AG04450 (cell line): ENCODE measurements around the gene SEC62. TPM values are rescaled to one million over a fixed set of nuclear protein-coding genes. Genes with fewer than 3 reads are reported as not detected.

Experiments
- CTCF ChIA-PET: fragments of 300-600, 350-600 bp; formaldehyde crosslinking; extraction: SDS; loops from one replicate; lab custom pipeline; 2022; ENCODE audit warnings: antibody characterized with exemption, inconsistent platforms; lab: Charles Lee
- POLR2A ChIA-PET: fragments of 350-600 bp; formaldehyde crosslinking; extraction: SDS; loops from one replicate; lab custom pipeline; 2021; ENCODE audit warnings: antibody characterized with exemption, inconsistent platforms; lab: Yijun Ruan, JAX
- DNase-seq: peaks from one replicate; pipeline ENCODE4 v3.0.0-alpha.2; 2011; ENCODE audit warnings: low read depth, low spot score
- H3K27ac ChIP-seq: one replicate; pipeline ENCODE4 v1.5.1; 2012; ENCODE audit warnings: low read depth, low read length, control low read depth
- H3K27me3 ChIP-seq: one replicate; pipeline ENCODE4 v1.6.0; 2012; ENCODE audit warnings: low read length; ENCODE audit not compliant: control insufficient read depth, insufficient read depth
- H3K4me3 ChIP-seq: 2 replicates; pipeline ENCODE4 v1.5.1; 2011; ENCODE audit warnings: mild to moderate bottlenecking, low read depth, low read length, control low read depth
- H3K9me3 ChIP-seq: 2 replicates; pipeline ENCODE4 v1.5.1; 2012; ENCODE audit warnings: low read length; ENCODE audit not compliant: control insufficient read depth, insufficient read depth
- polyA plus RNA-seq: library from polyadenylated mRNA; depleted of rRNA; stranded (reverse); fragments of >200 nt; gene quantifications from 2 replicates; pipeline ENCODE4 v1.2.3, GENCODE V29; 2011
- TF ChIP-seq, protein P1 (sequence below): IDR thresholded peaks from 2 replicates; pipeline ENCODE4 v1.5.1; 2011; ENCODE audit warnings: low read depth, low read length, control low read depth, inconsistent platforms

SEC62 gene
- polyA plus RNA-seq, 1 experiment = 109 TPM

DNA sequence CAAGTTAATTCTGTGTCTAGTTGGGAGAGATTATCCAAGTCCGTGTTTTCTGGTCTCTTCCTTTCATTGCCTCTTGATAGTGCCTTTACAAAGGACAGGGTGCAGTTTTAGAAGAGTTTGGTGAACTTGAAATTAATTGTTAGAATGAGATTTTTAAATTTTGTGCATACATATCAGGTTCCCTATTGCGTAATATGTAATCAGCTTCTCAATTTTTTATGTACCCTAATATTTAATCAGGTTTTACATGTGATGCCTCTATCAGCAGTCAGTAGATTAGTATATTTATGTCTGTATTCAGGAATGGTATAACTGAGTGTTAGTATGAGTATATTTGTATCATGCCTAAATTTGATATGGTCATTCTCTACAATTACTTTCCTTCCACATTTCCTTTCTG lies 4.9 kb downstream of the SEC62 start:
- no peaks in the 10 kb centered on the region; the same call in 1 of the 2 replicates for H3K9me3 ChIP-seq
- no peaks in the 10 kb centered on the region for H3K27me3 ChIP-seq
- H3K27ac ChIP-seq = no peak overlapping the region
- TF ChIP-seq, protein P1, sequence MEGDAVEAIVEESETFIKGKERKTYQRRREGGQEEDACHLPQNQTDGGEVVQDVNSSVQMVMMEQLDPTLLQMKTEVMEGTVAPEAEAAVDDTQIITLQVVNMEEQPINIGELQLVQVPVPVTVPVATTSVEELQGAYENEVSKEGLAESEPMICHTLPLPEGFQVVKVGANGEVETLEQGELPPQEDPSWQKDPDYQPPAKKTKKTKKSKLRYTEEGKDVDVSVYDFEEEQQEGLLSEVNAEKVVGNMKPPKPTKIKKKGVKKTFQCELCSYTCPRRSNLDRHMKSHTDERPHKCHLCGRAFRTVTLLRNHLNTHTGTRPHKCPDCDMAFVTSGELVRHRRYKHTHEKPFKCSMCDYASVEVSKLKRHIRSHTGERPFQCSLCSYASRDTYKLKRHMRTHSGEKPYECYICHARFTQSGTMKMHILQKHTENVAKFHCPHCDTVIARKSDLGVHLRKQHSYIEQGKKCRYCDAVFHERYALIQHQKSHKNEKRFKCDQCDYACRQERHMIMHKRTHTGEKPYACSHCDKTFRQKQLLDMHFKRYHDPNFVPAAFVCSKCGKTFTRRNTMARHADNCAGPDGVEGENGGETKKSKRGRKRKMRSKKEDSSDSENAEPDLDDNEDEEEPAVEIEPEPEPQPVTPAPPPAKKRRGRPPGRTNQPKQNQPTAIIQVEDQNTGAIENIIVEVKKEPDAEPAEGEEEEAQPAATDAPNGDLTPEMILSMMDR = no peak
- POLR2A ChIA-PET = interaction anchor here (0.7 kb wide), 1 partner anchor 37 kb away, joined by 4 read pairs; no protein-coding TSS in a partner anchor
- CTCF ChIA-PET = no interaction called here
- DNase-seq = no peak
- no peak overlapping the region for H3K4me3 ChIP-seq

DNA sequence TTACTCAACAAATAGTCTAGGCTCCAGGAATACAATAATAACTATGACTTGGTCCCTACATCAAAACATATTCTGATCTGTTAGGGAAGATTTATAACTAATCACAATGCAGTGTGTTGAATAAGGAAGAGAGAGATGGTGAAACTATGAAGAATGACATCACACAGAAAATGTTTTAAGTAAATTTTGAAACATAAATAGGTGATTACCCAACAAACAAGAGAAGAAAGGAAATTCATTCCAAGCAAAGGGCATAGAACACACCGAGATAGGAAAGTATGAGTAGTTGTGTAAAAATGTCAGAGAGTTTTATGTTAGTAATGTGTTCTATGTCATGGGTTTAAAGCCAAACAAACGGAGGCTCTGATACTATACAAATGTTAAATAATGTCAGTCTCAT lies 13.4 kb downstream of the SEC62 start:
- H3K4me3 ChIP-seq = no peak overlapping the region
- CTCF ChIA-PET = no interaction called here
- peak; percentile 27 for DNase-seq
- H3K27ac ChIP-seq = peak overlapping the region; percentile 40
- H3K27me3 ChIP-seq = no peaks in the 10 kb centered on the region
- TF ChIP-seq, protein P1 = no peak
- no peaks in the 10 kb centered on the region for H3K9me3 ChIP-seq
- POLR2A ChIA-PET = interaction anchor here (1.0 kb wide), 1 partner anchor 12 kb away, joined by 5 read pairs; no protein-coding TSS in a partner anchor

DNA sequence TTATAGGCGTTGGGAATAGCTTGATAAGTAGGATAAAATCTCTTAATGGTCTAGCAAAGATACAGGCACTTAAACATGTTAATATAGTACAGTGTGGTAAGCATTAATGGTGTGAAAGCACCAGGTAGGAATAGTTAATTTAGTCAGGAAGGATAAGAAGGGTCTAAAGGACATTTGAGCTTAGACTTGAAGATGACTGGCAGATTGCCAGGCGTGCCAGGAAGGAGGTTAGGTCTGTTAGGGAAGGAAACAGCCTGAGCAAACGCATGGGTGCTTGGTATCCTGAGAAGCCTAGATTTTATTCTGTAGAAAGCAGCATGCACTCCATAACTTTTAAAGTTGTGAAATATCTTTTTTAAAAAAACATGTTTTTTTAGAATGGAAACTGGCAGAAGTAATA lies 17.7 kb downstream of the SEC62 start:
- no peaks in the 10 kb centered on the region for H3K9me3 ChIP-seq
- no peak overlapping the region for H3K4me3 ChIP-seq
- ChIA-PET POLR2A (no interaction called here), CTCF (interaction anchor here (1.2 kb wide), 2 partner anchors 10 to 221 kb away, joined by 3 to 5 read pairs; no protein-coding TSS in a partner anchor)
- TF ChIP-seq, protein P1 = no peak
- no peaks in the 10 kb centered on the region for H3K27me3 ChIP-seq
- H3K27ac ChIP-seq = no peak overlapping the region
- DNase-seq = no peak

DNA sequence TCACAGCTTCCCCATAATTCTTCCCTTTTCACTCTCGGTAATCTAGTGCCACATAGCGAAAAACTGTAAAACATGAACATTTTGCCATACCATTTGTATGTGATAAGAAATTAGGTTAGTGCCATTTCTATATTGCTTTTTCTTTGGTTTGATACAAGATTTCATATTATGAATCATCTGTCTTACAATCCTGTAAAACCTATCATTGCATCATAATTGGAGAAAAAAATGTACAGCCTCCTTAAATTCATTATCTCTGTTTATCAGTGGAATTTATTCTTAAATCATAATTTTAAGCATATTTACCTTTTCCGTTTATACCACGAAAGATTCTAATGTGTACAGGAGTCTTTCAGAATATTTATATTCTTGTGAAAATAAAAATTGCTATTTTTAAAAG lies 23.8 kb downstream of the SEC62 start:
- POLR2A ChIA-PET = no interaction called here
- no peaks in the 10 kb centered on the region for H3K27me3 ChIP-seq
- H3K4me3 ChIP-seq = no peak overlapping the region
- TF ChIP-seq, protein P1 = no peak
- DNase-seq = no peak
- CTCF ChIA-PET = no interaction called here
- no peak overlapping the region for H3K27ac ChIP-seq
- no peaks in the 10 kb centered on the region for H3K9me3 ChIP-seq

DNA sequence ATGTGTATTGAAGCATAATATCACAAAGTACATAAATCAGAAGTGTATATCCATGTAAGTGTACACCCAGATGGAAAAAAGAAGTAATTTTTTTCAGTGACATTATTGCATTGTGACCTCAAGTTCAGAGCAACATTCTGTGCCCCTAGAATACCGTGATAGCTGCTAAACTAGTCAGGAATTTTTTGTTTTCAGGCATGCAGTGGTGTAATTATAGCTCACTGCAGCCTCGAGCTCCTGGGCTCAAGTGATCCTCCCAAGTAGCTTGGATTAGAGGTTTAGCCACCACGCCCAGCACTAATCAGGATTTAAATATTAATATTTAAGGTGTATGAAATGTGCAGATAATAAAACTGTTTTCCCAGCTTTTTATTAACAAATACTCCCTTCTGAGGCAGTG lies 25.5 kb downstream of the SEC62 start:
- no peak for DNase-seq
- H3K27me3 ChIP-seq = no peaks in the 10 kb centered on the region
- no peaks in the 10 kb centered on the region for H3K9me3 ChIP-seq
- TF ChIP-seq, protein P1 = no peak
- CTCF ChIA-PET = no interaction called here
- POLR2A ChIA-PET = interaction anchor here (0.5 to 0.6 kb wide), 2 partner anchors 13 to 180 kb away, joined by 3 to 4 read pairs; partner anchors contain the start of genes LRRC34 and LRRIQ4
- H3K4me3 ChIP-seq = no peak overlapping the region
- no peak overlapping the region for H3K27ac ChIP-seq
